NK-92 (cell line): Measurements from ENCODE around the gene KIAA1755.

Source experiments
- DNase-seq: peaks from one replicate; lab custom pipeline; 2025; ENCODE audit not compliant: unreplicated experiment; lab: John Stamatoyannopoulos, UW

KIAA1755 gene

DNA sequence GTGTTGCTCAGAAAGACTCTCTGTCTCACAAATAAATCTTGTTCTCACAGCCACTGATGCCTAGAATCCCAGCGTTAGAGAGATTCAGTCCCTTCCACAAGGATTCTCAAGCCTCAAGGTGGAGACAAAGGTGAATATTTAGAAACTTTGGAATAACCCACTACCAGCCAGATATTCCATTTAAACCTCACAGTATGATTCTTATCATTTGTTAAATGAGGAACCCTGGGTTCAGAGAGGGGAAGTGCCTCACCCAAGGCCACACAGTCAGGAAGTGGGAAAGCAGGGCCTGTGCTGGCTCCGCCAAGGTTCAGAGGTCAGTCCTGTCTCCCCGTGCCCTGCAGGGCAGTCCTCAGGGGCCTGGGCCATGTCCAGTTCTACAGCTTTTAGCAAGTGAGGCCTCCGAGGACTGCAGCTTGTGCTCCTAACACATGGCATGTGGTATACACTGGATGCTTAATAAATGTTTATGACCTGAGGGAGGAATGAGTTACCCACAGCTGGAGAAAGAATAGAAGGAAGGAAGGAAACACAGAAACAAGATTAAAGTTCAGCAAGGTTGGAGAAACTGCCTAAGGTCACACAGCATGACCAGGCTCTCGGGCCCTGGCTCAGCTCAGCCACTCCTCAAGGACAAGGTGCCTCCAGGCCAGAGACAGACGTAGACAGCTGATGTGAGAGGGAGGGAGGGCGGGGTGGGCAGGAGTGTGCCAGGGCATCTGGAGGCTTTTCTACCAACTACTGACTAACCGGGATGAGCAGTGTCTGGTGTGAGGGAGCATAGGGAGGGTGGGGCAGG, 91.5 kb downstream of the KIAA1755 start:
- DNase-seq = no peak

DNA sequence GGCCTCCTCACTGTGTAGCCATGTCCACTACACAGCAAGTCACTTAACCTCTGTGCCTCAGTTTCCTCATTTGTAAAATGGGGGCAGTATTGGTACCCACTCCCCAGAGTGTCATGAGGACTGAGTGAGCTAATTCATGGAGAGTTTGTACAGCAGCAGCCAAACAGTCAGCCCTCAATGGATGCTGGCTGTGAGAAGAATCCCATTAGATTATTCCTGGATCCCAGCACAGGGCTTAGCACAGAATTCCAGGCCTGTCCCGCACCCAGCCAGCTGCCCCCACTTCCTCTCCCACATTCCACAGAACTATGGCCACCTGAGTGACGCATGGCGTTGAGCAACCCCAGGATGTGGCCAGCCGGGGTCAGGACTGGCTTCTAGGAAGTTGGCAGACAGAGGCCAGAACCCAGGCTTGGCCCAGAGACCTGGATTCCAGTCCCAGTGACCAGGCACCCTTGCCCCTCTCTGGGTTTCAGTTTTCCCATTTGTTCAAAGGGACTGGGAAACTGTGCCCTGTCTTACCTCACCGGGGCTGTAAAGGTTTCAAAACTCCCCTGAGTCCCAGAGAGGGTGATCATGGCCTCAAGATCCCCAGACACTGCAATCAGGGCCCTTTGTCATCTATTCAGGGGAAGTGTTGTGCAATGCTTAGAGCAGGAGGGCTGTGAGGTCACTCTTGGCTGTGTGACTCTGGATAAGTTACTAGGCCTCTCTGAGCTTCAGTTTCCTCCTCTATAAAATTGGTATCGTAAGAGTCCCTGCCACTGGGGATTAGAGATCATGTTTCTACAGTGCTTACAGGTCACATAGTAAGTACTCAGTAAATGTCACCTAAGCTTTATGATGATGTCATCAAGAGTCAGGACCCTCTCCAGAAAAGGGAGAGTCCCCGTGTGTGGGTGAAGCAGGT, 92.4 kb downstream of the KIAA1755 start:
- no peak for DNase-seq

GRCh38 chr20:38167328-38167850, 93.1 kb downstream of the KIAA1755 start:
- no peak for DNase-seq

GRCh38 chr20:38166703-38167233, 93.8 kb downstream of the KIAA1755 start:
- DNase-seq = no peak

- DNase-seq = no peak
Observed at GRCh38 chr20:38165966-38166702, 94.4 kb downstream of the KIAA1755 start.

- DNase-seq = no peak
Observed at GRCh38 chr20:38165089-38165965, 95.2 kb downstream of the KIAA1755 start, which contains the start of gene TGM2. Gene TGM2 (minus strand): TSS chr20:38165270. CDS start chr20:38165198, 72 bp downstream.

DNA sequence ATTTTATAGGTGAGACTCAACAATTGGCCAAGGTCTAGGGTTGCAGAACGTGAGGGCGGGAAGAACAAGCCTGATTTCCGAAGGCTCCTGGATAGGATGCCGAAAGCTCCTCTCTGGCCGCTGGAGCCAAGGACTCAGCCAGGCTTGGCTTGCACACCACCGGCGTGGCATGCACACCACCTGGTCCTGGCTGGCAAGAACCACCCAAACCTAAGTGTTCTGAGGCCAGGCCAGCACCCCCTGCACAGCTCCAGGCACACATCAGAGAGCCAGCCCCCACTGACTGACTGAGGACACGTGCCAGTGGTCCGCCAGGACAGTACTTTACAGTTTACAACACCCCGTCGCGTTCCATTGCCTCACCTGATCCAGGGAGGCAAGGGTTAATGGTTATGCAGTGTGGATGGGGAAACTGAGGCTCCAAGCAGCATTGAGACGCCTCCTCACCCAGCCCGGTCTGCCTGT, 95.9 kb downstream of the KIAA1755 start:
- no peak for DNase-seq

DNA sequence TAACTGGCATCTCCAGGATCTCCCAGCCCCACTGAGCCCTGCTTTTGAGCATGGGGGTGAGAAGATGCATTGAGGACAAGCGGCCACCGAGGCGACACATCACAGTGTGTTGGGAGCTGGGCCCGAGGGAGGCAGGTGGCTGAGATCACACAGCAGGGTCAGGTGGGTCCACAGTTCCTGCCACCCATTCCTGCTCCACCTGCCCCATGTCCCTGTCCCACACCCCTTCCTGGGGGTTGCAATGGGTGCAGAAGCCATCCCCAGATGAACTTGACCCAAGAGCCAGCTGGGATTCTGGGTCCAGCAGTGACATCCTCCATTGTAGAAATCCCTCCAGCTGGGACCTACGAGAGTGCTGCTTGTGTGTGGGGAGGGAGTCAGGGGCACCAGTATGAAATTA, 96.5 kb downstream of the KIAA1755 start:
- no peak for DNase-seq

GRCh38 chr20:38162878-38163875, 97.4 kb downstream of the KIAA1755 start:
- DNase-seq = no peak

GRCh38 chr20:38162149-38162548, 98.4 kb downstream of the KIAA1755 start:
- DNase-seq = no peak

- no peak for DNase-seq
Observed at GRCh38 chr20:38161412-38161774, 99.1 kb downstream of the KIAA1755 start.
